Colonic mucosa (tissue), 4 donors: Measurements from ENCODE around the gene TSPAN5. TPM values are rescaled to one million over a fixed set of nuclear protein-coding genes. Genes with fewer than 3 reads are reported as not detected.

Experiments
- DNase-seq: peaks from one replicate; pipeline ENCODE4 v3.0.0-alpha.2; 2020
- H3K27ac ChIP-seq: fragments of 200-600 bp; one replicate; pipeline ENCODE4 v1.8.0; 2021
- H3K27me3 ChIP-seq: fragments of 200-600 bp; one replicate; pipeline ENCODE4 v1.8.0; 2021
- H3K36me3 ChIP-seq: fragments of 200-600 bp; one replicate; pipeline ENCODE4 v1.8.0; 2021
- H3K4me1 ChIP-seq: fragments of 200-600 bp; one replicate; pipeline ENCODE4 v1.8.0; 2021; ENCODE audit warnings: mild to moderate bottlenecking
- H3K4me3 ChIP-seq: fragments of 200-600 bp; one replicate; pipeline ENCODE4 v1.8.0; 2021
- H3K9ac ChIP-seq, 2 donors: one replicate each; pipeline ENCODE4 v1.7.0; 2013; ENCODE audit warnings: control low read depth in 2 of 2, low read depth in 2 of 2, low read length in 2 of 2
- H3K9me3 ChIP-seq: fragments of 200-600 bp; one replicate; pipeline ENCODE4 v1.8.0; 2021
- intact Hi-C: fragments of 100-400 bp; cut with DNase I; formaldehyde crosslinking; loops from one replicate; pipeline ENCODE4 v1.14.1; 2022
- total RNA-seq, 2 donors: library from RNA; stranded (reverse); fragmentation: NEBNext Ultra II Directional in 1 of 2; extraction: Animal tissue kit (Norgen Biotek cat#: 25700) in 1 of 2; gene quantifications; one replicate each; pipeline ENCODE4 v1.2.1, GENCODE V29; 2021
- TF ChIP-seq, protein P1 (sequence below): fragments of 200-600 bp; IDR thresholded peaks from one replicate; pipeline ENCODE4 v1.8.0; 2022; ENCODE audit warnings: antibody characterized with exemption, mild to moderate bottlenecking
- donor health status: healthy.
- donor health status: DM: no; HTN: no; CAD: no.
- donor health status: DM: no; HTN: no; CAD: no.

Gene TSPAN5
- total RNA-seq, 2 donors from 2014 or later = 5.3 to 5.6 TPM

DNA sequence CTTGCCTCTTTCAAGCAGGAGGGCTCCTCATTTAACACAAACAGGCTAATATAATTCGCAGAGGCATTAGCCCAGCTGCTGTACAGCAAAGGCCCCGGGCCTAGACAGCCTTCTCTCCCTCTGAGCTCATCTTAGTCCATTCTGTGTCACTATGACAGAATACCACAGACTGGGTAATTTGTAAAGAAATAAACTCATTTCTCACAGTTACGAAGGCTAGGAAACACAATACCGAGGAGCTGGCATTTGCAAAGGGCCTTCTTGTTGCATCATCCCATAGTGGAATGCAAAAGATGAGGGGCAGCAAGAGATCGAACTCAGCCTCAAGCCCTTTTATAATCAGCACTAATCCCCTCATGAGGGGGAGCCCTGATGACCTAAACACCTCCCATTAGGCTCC, 48.5 kb downstream of the TSPAN5 start:
- no peak for DNase-seq
- TF ChIP-seq, protein P1, sequence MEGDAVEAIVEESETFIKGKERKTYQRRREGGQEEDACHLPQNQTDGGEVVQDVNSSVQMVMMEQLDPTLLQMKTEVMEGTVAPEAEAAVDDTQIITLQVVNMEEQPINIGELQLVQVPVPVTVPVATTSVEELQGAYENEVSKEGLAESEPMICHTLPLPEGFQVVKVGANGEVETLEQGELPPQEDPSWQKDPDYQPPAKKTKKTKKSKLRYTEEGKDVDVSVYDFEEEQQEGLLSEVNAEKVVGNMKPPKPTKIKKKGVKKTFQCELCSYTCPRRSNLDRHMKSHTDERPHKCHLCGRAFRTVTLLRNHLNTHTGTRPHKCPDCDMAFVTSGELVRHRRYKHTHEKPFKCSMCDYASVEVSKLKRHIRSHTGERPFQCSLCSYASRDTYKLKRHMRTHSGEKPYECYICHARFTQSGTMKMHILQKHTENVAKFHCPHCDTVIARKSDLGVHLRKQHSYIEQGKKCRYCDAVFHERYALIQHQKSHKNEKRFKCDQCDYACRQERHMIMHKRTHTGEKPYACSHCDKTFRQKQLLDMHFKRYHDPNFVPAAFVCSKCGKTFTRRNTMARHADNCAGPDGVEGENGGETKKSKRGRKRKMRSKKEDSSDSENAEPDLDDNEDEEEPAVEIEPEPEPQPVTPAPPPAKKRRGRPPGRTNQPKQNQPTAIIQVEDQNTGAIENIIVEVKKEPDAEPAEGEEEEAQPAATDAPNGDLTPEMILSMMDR = no peak
- Histone ChIP-seq H3K27me3 (no peaks in the 10 kb centered on the region), H3K4me3 (no peak overlapping the region), H3K9me3 (no peaks in the 10 kb centered on the region), H3K27ac (no peak overlapping the region), H3K9ac (no peak overlapping the region), H3K4me1 (no peaks in the 10 kb centered on the region), H3K36me3 (no peaks in the 10 kb centered on the region)
- intact Hi-C loops = no loop called here

DNA sequence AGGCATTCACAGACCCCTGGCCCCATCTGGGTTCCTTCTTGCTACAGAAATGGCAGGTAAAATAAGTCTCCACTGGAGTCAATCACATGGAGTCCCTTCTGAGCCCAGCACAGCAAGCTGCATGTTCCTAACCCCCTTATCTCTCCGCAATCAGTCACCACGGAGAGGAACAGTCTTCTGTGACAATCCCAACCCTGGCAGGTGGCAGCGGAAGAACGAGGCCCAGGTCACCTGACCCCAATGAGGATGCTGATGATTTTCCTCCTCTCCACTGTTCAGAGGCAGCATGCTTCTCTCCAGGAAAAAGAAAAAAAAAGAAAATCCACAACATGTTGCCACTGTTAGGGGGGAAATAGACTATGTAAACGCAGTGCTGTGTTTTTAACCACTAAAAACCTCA, 50.1 kb downstream of the TSPAN5 start:
- TF ChIP-seq, protein P1 = no peak
- no peaks in the 10 kb centered on the region for H3K27me3 ChIP-seq
- H3K9me3 ChIP-seq = no peaks in the 10 kb centered on the region
- H3K4me1 ChIP-seq = no peaks in the 10 kb centered on the region
- no peak for DNase-seq
- no peak overlapping the region for H3K27ac ChIP-seq
- no peak overlapping the region for H3K9ac ChIP-seq
- intact Hi-C loops = no loop called here
- H3K4me3 ChIP-seq = no peak overlapping the region
- no peaks in the 10 kb centered on the region for H3K36me3 ChIP-seq

DNA sequence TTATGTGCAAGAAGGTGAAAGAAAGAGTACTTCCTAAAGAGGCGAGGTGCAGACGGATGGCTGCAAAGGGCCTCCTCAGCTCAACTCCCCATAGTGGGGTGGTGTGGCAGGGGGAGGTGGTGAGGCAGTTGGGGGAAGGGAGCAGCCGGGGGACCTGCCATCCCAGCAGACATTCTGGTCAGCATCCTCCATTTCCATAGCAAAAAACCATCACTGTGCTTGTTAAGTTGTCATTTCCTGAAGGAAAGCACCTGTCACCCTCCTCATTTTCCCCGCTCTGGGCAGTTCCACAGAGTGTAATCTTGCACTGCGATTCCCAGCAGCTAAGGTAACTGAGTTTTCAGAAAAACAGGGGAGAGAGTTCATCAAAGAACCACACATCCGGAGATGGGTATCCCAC, 51.5 kb downstream of the TSPAN5 start:
- no peak overlapping the region for H3K4me3 ChIP-seq
- TF ChIP-seq, protein P1 = no peak
- intact Hi-C loops = no loop called here
- no peak overlapping the region for H3K9ac ChIP-seq
- no peaks in the 10 kb centered on the region for H3K36me3 ChIP-seq
- no peak overlapping the region for H3K27ac ChIP-seq
- no peaks in the 10 kb centered on the region for H3K4me1 ChIP-seq
- H3K9me3 ChIP-seq = no peaks in the 10 kb centered on the region
- no peak for DNase-seq
- no peaks in the 10 kb centered on the region for H3K27me3 ChIP-seq

DNA sequence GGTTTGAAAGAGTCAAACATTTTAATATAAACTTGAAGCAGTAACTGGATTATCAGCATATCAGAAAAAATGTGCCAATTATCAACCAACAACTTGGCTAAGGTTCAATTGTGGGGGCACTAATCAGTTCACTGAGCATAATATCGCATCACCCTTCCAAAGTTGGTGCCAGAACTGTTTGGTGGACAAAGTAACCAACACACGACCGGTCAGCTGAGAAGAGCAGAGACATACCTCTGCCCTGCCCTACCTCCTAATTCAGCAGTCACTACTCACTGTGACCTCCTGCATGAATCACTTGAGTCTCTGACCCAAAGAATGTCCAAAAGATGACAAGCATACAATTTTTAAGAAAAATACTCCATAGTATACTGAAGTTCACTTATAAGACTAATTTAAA, 53.2 kb downstream of the TSPAN5 start:
- H3K4me3 ChIP-seq = no peak overlapping the region
- TF ChIP-seq, protein P1 = no peak
- no peaks in the 10 kb centered on the region for H3K9me3 ChIP-seq
- DNase-seq = no peak
- no peaks in the 10 kb centered on the region for H3K36me3 ChIP-seq
- intact Hi-C loops = no loop called here
- no peak overlapping the region for H3K9ac ChIP-seq
- no peak overlapping the region for H3K27ac ChIP-seq
- H3K27me3 ChIP-seq = no peaks in the 10 kb centered on the region
- H3K4me1 ChIP-seq = no peaks in the 10 kb centered on the region

DNA sequence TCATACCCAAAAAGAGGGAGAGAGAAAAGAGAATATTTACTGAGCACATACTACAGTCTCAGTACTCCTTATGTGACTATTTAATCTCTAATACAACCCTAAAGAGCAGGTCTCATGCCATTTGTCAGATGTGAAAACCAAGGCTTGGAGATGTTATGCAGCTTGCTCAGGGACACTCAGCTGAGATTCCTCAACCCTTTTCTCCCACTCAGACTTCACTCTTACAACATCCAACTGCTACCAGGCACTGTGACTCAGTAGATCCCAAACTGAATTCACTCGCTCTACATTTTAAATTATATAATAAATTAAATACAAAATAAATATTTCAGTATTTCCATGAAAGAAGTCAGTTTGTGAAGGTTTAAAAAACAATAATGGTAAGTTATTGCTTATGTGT, 53.7 kb downstream of the TSPAN5 start:
- Histone ChIP-seq H3K4me3 (no peak overlapping the region), H3K9me3 (no peaks in the 10 kb centered on the region), H3K36me3 (no peaks in the 10 kb centered on the region), H3K27me3 (no peaks in the 10 kb centered on the region), H3K9ac (no peak overlapping the region), H3K4me1 (no peaks in the 10 kb centered on the region), H3K27ac (no peak overlapping the region)
- TF ChIP-seq, protein P1 = no peak
- DNase-seq = no peak
- intact Hi-C loops = no loop called here
